ENCODE measurements around the gene CHST11. TPM values are rescaled to one million over a fixed set of nuclear protein-coding genes. Genes with fewer than 3 reads are reported as not detected.

The CHST11 gene
- total RNA-seq, 1 experiment from 2014 or later = 1.1 TPM

DNA sequence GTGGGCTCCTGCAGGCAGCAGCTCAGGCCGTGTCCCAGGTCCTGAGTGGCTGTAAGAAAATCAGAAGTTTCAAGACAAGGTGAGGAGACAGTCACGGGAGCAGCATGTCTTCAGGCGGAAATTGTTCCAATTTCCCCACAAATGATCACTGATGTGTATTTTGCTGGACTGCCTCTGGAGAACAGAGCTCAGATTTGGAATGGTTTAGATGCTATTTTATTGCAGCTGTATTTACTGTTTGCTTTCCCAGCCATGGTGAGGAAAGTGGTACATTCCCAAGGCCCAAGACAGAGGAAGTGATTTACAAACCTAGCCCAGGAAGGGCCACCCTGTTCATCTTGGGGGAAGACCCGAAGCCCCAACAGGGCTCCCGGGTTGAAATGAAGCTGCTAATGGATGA lies 195.6 kb downstream of the CHST11 start:
- TF ChIP-seq, protein P1, sequence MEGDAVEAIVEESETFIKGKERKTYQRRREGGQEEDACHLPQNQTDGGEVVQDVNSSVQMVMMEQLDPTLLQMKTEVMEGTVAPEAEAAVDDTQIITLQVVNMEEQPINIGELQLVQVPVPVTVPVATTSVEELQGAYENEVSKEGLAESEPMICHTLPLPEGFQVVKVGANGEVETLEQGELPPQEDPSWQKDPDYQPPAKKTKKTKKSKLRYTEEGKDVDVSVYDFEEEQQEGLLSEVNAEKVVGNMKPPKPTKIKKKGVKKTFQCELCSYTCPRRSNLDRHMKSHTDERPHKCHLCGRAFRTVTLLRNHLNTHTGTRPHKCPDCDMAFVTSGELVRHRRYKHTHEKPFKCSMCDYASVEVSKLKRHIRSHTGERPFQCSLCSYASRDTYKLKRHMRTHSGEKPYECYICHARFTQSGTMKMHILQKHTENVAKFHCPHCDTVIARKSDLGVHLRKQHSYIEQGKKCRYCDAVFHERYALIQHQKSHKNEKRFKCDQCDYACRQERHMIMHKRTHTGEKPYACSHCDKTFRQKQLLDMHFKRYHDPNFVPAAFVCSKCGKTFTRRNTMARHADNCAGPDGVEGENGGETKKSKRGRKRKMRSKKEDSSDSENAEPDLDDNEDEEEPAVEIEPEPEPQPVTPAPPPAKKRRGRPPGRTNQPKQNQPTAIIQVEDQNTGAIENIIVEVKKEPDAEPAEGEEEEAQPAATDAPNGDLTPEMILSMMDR (conservative IDR thresholded peaks at IDR 0.05; ENCODE audit: low read depth, low read length) = no peak
- TF ChIP-seq EZH2 (IDR thresholded peaks at IDR 0.05; ENCODE audit: borderline replicate concordance, low read depth, low read length, poor library complexity, severe bottlenecking) = no peak
- intact Hi-C loops (cut with micrococcal nuclease; ENCODE audit: unreplicated experiment) = loop anchor here (10.0 kb wide), 1 partner anchor 448 kb away; no protein-coding TSS in a partner anchor
- CTCF ChIA-PET = no interaction called here
- DNase-seq (ENCODE audit: low spot score) = no peak
- BruUV-seq (replicated peaks) = no TSS peak
- Histone ChIP-seq H3K4me1 (ENCODE audit: insufficient read depth, low read length, poor library complexity, severe bottlenecking) (no peaks in the 10 kb centered on the region), H3K9me3 (ENCODE audit: low read depth, low read length, poor library complexity, severe bottlenecking) (no peaks in the 10 kb centered on the region), H3K27ac (ENCODE audit: low read depth, low read length, poor library complexity, severe bottlenecking) (no peak overlapping the region), H3K36me3 (ENCODE audit: insufficient read depth, low read length, poor library complexity, severe bottlenecking) (no peaks in the 10 kb centered on the region), H3K4me3 (ENCODE audit: low read depth, low read length, poor library complexity, severe bottlenecking) (no peak overlapping the region), H3K27me3 (replicated peaks; ENCODE audit: insufficient read depth, low read depth, low read length, poor library complexity) (no peaks in the 10 kb centered on the region)
- POLR2A ChIA-PET (ENCODE audit: low non-redundant PET) = no interaction called here

DNA sequence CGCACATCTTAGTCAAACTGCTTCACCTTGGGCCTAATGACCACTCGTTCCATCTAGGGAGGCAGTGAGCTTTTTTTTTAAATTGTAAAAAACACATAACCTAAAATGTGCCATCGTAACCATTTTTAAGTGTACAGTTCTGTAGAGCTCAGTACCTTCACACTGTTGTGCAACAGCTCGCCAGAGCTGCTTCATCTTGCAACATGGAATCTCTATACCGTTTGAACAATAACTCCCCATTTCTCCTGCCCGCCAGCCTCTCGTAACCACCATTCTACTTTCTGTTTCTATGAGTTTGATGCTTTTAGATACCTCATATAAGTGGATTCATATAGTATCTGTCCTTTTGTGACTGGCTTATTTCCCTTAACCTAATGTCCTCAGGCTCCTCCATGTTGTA lies 196.2 kb downstream of the CHST11 start:
- H3K9me3 ChIP-seq (ENCODE audit: low read depth, low read length, poor library complexity, severe bottlenecking) = no peaks in the 10 kb centered on the region
- CTCF ChIA-PET = no interaction called here

DNA sequence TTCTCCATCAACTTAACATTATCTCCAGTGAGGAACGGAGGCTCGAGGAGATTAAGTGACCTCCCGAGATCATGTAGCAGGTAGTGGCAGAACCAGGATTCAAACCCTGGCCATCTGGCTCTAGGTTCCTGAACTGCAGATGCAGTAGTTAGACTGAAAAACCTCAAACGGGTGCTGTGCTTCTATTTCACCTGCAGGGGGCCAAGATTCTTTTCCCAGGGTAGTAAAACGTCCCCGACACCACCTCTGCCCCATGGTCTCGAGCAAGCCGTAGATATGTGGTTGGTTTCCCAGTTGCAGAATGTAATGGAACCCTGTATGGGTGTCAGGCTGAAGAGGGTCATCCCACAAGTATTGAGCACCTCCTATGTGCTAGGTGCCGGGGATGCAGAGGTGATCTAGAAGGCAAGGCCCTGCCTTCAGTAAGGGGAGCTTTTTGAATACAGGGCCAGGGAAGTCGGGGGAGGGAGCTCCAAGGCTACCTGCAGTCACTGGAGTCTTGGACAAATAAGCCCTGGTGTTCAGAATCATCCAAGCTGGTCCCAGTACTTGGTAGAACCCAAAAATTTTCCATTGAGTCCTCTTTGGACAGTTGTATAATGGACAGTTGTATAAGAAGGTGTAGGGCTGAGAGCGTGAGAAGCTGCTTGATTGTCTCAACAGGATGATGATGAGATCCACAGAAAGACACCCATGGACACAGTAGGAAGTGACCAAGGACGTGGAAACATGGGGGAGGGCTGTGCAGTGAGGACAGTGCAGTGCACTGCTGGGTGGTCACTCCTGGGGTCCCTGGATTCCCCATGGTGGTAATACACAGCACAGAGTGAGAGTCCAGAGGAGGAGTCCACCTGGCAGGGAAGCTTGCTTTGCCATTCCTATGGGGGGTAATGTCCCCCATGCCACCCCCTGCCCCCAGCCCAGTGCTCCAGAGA lies 197.2 kb downstream of the CHST11 start:
- H3K4me3 ChIP-seq (ENCODE audit: low read depth, low read length, poor library complexity, severe bottlenecking) = no peak overlapping the region
- no peaks in the 10 kb centered on the region for H3K36me3 ChIP-seq (ENCODE audit: insufficient read depth, low read length, poor library complexity, severe bottlenecking)
- H3K27me3 ChIP-seq (replicated peaks; ENCODE audit: insufficient read depth, low read depth, low read length, poor library complexity) = no peaks in the 10 kb centered on the region
- ChIA-PET POLR2A (ENCODE audit: low non-redundant PET) (no interaction called here), CTCF (no interaction called here)
- H3K4me1 ChIP-seq (ENCODE audit: insufficient read depth, low read length, poor library complexity, severe bottlenecking) = no peaks in the 10 kb centered on the region
- no peaks in the 10 kb centered on the region for H3K9me3 ChIP-seq (ENCODE audit: low read depth, low read length, poor library complexity, severe bottlenecking)
- TF ChIP-seq, protein P1 (conservative IDR thresholded peaks at IDR 0.05; ENCODE audit: low read depth, low read length) = peak; percentile 61
- TF ChIP-seq EZH2 (IDR thresholded peaks at IDR 0.05; ENCODE audit: borderline replicate concordance, low read depth, low read length, poor library complexity, severe bottlenecking) = no peak
- no peak overlapping the region for H3K27ac ChIP-seq (ENCODE audit: low read depth, low read length, poor library complexity, severe bottlenecking)
- no TSS peak for BruUV-seq (replicated peaks)
- intact Hi-C loops (cut with micrococcal nuclease; ENCODE audit: unreplicated experiment) = loop anchor here (10.0 kb wide), 1 partner anchor 449 kb away; no protein-coding TSS in a partner anchor
- peak; percentile 54 for DNase-seq (ENCODE audit: low spot score)

More for the DNA sequence above, 196.2 kb downstream of the CHST11 start:
- Histone ChIP-seq H3K27me3 (replicated peaks; ENCODE audit: insufficient read depth, low read depth, low read length, poor library complexity) (no peaks in the 10 kb centered on the region), H3K36me3 (ENCODE audit: insufficient read depth, low read length, poor library complexity, severe bottlenecking) (no peaks in the 10 kb centered on the region), H3K4me3 (ENCODE audit: low read depth, low read length, poor library complexity, severe bottlenecking) (no peak overlapping the region), H3K27ac (ENCODE audit: low read depth, low read length, poor library complexity, severe bottlenecking) (no peak overlapping the region), H3K4me1 (ENCODE audit: insufficient read depth, low read length, poor library complexity, severe bottlenecking) (no peaks in the 10 kb centered on the region)
- TF ChIP-seq, protein P1 (conservative IDR thresholded peaks at IDR 0.05; ENCODE audit: low read depth, low read length) = no peak
- POLR2A ChIA-PET (ENCODE audit: low non-redundant PET) = no interaction called here
- no peak for DNase-seq (ENCODE audit: low spot score)
- BruUV-seq (replicated peaks) = no TSS peak
- intact Hi-C loops (cut with micrococcal nuclease; ENCODE audit: unreplicated experiment) = loop anchor here (10.0 kb wide), 1 partner anchor 448 kb away; no protein-coding TSS in a partner anchor

Measured in A673 (cell line).